DOHH2 (cell line): Measurements from ENCODE around the gene UMODL1.

Experiments
- H3F3A ChIP-seq: fragments of 200-600 bp; sonication (generic), shearing (Covaris generic); 2 replicates; pipeline ENCODE4 v1.6.0; 2016; ENCODE audit warnings: antibody characterized with exemption, mild to moderate bottlenecking; ENCODE audit not compliant: control insufficient read depth, insufficient read depth
- H3K27ac ChIP-seq: fragments of 200-600 bp; sonication (generic); 2 replicates; pipeline ENCODE4 v1.5.1; 2014; ENCODE audit warnings: low read depth, mild to moderate bottlenecking, low read length, moderate library complexity
- H3K27me3 ChIP-seq: fragments of 200-600 bp; sonication (generic); 2 replicates; pipeline ENCODE4 v1.6.1; 2014; ENCODE audit warnings: mild to moderate bottlenecking, low read length, mixed read lengths; ENCODE audit not compliant: control insufficient read depth
- H3K36me3 ChIP-seq: fragments of 200-600 bp; sonication (generic); 2 replicates; pipeline ENCODE4 v1.6.1; 2014; ENCODE audit warnings: mild to moderate bottlenecking, low read length, moderate library complexity, mixed read lengths; ENCODE audit not compliant: control insufficient read depth
- H3K4me1 ChIP-seq: fragments of 200-600 bp; sonication (generic); 2 replicates; pipeline ENCODE4 v1.6.1; 2014; ENCODE audit warnings: mild to moderate bottlenecking, low read length, mixed read lengths; ENCODE audit not compliant: control insufficient read depth
- H3K4me2 ChIP-seq: fragments of 200-600 bp; sonication (generic); 2 replicates; pipeline ENCODE4 v1.6.0; 2014; ENCODE audit warnings: mild to moderate bottlenecking, low read length, moderate library complexity
- H3K4me3 ChIP-seq: fragments of 200-600 bp; sonication (generic); 2 replicates; pipeline ENCODE4 v1.5.1; 2014; ENCODE audit warnings: mild to moderate bottlenecking, low read length, mixed read lengths
- H3K79me2 ChIP-seq: fragments of 200-600 bp; sonication (generic); 2 replicates; pipeline ENCODE4 v1.6.1; 2014; ENCODE audit warnings: mild to moderate bottlenecking, low read length, mixed read lengths; ENCODE audit not compliant: control insufficient read depth
- H3K9me2 ChIP-seq: fragments of 200-600 bp; sonication (generic); replicated peaks from 2 replicates; pipeline ENCODE4 v1.6.1; 2014; ENCODE audit warnings: mild to moderate bottlenecking, low read length, mixed read lengths; ENCODE audit not compliant: control insufficient read depth
- H3K9me3 ChIP-seq: fragments of 200-600 bp; sonication (generic); 2 replicates; pipeline ENCODE4 v1.6.1; 2014; ENCODE audit warnings: antibody characterized with exemption, low read length, mixed read lengths; ENCODE audit not compliant: control insufficient read depth, insufficient read depth
- H4K20me1 ChIP-seq: fragments of 200-600 bp; sonication (generic); 2 replicates; pipeline ENCODE4 v1.6.0; 2014; ENCODE audit warnings: low read depth, mild to moderate bottlenecking, antibody characterized with exemption, low read length, moderate library complexity; ENCODE audit not compliant: control insufficient read depth, insufficient read depth
- EZH2phosphoT487 ChIP-seq: fragments of 200-600 bp; sonication (generic); IDR thresholded peaks from 2 replicates; pipeline ENCODE4 v1.6.1; 2017; ENCODE audit warnings: borderline replicate concordance, mild to moderate bottlenecking, antibody characterized with exemption, low read length, moderate library complexity, mixed read lengths
- TF ChIP-seq, protein P1 (sequence below): fragments of 200-600 bp; sonication (generic); IDR thresholded peaks from one replicate; pipeline ENCODE4 v1.5.1; 2014; ENCODE audit warnings: antibody characterized with exemption, mild to moderate bottlenecking, low read depth, low read length; ENCODE audit not compliant: poor library complexity, severe bottlenecking

UMODL1 gene

DNA sequence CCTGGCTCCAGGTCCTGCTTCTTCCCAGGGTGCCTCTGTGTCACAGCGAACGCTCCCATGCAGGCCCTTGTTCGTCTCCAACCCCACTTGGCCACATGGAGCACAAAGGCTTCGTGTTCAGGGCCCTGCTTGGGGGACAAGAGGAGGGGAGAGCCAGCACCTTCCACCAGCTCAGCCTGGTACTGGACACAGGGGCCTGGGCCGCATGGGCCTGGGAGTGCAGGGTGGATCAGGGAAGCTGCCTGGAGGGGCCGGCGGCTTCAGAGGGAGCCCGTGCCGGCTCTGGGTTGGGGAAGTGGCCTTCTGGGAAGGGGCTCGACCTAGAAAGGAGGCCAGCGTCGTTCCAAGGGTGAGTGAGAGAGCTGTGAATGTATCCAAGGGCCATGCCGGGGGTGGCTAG is 53.0 kb downstream of the UMODL1 start:
- Histone ChIP-seq H3K9me2 (no peaks in the 10 kb centered on the region), H3K4me3 (no peak overlapping the region), H3K36me3 (no peaks in the 10 kb centered on the region), H3F3A (peaks cover 6% of the 10 kb centered on the region; the same call in 1 of the 2 replicates), H3K27ac (no peak overlapping the region), H4K20me1 (no peaks in the 10 kb centered on the region), H3K4me1 (peaks cover 36% of the 10 kb centered on the region), H3K9me3 (no peaks in the 10 kb centered on the region), H3K4me2 (no peak overlapping the region), H3K79me2 (no peaks in the 10 kb centered on the region), H3K27me3 (no peaks in the 10 kb centered on the region)
- TF ChIP-seq, protein P1, sequence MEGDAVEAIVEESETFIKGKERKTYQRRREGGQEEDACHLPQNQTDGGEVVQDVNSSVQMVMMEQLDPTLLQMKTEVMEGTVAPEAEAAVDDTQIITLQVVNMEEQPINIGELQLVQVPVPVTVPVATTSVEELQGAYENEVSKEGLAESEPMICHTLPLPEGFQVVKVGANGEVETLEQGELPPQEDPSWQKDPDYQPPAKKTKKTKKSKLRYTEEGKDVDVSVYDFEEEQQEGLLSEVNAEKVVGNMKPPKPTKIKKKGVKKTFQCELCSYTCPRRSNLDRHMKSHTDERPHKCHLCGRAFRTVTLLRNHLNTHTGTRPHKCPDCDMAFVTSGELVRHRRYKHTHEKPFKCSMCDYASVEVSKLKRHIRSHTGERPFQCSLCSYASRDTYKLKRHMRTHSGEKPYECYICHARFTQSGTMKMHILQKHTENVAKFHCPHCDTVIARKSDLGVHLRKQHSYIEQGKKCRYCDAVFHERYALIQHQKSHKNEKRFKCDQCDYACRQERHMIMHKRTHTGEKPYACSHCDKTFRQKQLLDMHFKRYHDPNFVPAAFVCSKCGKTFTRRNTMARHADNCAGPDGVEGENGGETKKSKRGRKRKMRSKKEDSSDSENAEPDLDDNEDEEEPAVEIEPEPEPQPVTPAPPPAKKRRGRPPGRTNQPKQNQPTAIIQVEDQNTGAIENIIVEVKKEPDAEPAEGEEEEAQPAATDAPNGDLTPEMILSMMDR, result no peak
- no peak for TF ChIP-seq EZH2phosphoT487

DNA sequence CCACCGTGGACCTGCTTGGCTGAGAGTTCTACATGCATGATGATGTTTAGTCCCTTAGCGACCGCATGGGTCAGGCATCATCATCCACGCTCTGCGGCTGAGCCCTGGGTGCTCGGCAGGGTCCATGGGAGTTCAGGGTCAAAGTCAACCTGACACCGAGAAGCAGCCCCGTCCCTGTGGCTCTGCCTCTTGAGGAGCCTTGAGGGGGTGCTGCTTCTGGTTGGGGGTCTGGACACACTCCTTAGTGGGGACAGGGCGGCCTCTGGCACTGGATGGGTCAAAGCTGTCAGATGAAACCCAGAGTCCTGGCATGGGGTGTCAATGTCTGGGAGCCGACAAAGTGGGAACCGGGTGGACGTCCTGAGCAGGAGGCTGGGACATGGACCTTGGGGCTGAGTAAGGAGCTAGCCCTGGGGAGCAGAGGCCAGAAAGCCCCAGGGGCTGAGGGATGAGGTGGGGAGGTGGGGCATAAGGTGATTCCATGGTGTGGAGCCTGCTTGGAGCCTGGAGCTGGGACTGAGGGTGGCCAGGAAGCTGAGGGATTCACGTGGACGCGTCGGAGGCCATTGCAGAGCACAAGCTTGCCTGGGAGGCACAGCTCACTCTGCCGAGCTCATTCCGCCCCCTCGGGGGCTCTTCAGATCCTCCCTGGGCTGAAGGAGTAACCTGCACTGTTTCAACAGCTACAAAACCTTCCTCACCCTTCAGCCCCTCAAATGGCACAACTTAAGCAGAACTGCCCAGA is 53.9 kb downstream of the UMODL1 start:
- Histone ChIP-seq H3K79me2 (no peaks in the 10 kb centered on the region), H3K36me3 (no peaks in the 10 kb centered on the region), H3K9me2 (no peaks in the 10 kb centered on the region), H3K9me3 (no peaks in the 10 kb centered on the region), H3K4me2 (no peak overlapping the region), H3F3A (no peaks in the 10 kb centered on the region; the same call in 1 of the 2 replicates), H4K20me1 (no peaks in the 10 kb centered on the region), H3K27me3 (no peaks in the 10 kb centered on the region), H3K4me3 (no peak overlapping the region), H3K27ac (no peak overlapping the region), H3K4me1 (peaks cover 27% of the 10 kb centered on the region)
- TF ChIP-seq EZH2phosphoT487, result no peak
- TF ChIP-seq, protein P1, result no peak

DNA sequence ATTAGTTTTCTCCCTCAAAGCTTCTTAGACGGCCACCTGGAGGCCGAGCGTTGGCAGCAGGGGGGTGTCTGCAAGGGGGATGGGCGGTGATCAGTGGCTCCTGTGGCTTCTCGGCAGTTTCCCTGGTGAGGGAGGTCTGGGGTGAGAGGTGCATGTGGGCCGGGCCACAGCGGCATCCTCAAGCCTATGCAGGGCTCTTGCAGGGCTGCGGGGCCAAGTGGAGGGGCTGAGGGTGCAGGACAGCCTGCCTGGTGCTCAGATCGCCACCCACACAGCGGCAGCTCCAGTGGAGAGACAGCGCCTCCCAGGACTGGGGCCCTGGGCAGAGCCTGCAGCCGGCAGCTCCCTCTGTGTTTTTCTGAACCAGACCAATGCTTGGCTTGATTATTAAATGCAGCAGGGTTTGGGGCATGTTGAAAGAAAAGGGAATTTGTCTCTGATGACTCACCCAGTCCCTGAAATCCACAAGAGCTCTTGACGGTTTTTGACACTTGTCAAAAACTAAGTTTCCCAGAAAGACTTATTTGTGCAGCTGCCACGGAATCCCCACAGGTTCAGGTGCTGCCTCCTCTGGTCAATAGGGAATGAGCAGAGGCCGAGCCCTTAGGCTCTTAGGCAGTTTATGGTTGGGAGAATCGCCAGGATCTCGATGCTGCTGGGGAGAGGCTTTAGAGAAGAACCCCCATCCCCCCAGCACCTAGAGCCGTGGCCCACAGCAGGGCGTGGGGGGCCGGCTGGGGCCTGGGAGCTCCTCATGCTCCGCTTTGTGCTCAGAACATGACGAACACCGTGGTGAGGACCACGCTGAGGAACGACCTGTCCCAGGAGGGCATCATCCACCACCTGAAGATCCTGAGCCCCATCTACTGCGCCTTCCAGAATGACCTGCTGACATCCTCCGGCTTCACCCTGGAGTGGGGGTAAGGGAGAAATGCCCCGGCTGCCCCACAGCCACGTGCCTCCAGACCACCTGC is 54.7 kb downstream of the UMODL1 start:
- no peaks in the 10 kb centered on the region for H3F3A ChIP-seq
- H3K9me2 ChIP-seq, result no peaks in the 10 kb centered on the region
- no peak overlapping the region for H3K27ac ChIP-seq
- no peak for TF ChIP-seq EZH2phosphoT487
- TF ChIP-seq, protein P1, result no peak
- H4K20me1 ChIP-seq, result no peaks in the 10 kb centered on the region
- H3K79me2 ChIP-seq, result no peaks in the 10 kb centered on the region
- no peak overlapping the region for H3K4me2 ChIP-seq
- no peaks in the 10 kb centered on the region for H3K36me3 ChIP-seq
- peaks cover 18% of the 10 kb centered on the region for H3K4me1 ChIP-seq
- H3K9me3 ChIP-seq, result no peaks in the 10 kb centered on the region
- no peaks in the 10 kb centered on the region for H3K27me3 ChIP-seq
- H3K4me3 ChIP-seq, result no peak overlapping the region
